Mesothelial cell of epicardium (in vitro differentiated cells): Measurements from ENCODE around the gene ERG. TPM values are rescaled to one million over a fixed set of nuclear protein-coding genes. Genes with fewer than 3 reads are reported as not detected.

ENCODE experiments used
- DNase-seq, 2 experiments: peaks; one replicate each; pipeline ENCODE4 v3.0.0; 2021; ENCODE audit warnings: low spot score in 2 of 2; ENCODE audit not compliant: unreplicated experiment in 2 of 2
- H3K27ac Mint-ChIP-seq: 2 replicates; pipeline ENCODE4 v1.8.0; 2021; ENCODE audit warnings: mixed read lengths
- H3K27me3 Mint-ChIP-seq: 2 replicates; pipeline ENCODE4 v1.8.0; 2021; ENCODE audit warnings: low read depth, mixed read lengths
- H3K36me3 Mint-ChIP-seq: 2 replicates; pipeline ENCODE4 v1.8.0; 2021; ENCODE audit warnings: mixed read lengths
- H3K4me1 Mint-ChIP-seq: 2 replicates; pipeline ENCODE4 v1.8.0; 2021; ENCODE audit warnings: mixed read lengths
- H3K4me3 Mint-ChIP-seq: 2 replicates; pipeline ENCODE4 v1.8.0; 2021; ENCODE audit warnings: mild to moderate bottlenecking, moderate library complexity, mixed read lengths
- H3K9me3 Mint-ChIP-seq: 2 replicates; pipeline ENCODE4 v1.8.0; 2021; ENCODE audit warnings: mixed read lengths
- CTCF ChIP-seq: fragments of 200-600 bp; sonication (generic); IDR thresholded peaks from one replicate; pipeline ENCODE4 v1.5.0; 2021; ENCODE audit warnings: antibody characterized with exemption; ENCODE audit not compliant: unreplicated experiment
- total RNA-seq: library from RNA; stranded (reverse); gene quantifications from 3 replicates; pipeline ENCODE4 v1.2.1, GENCODE V29; 2021

ERG gene
- total RNA-seq, 1 donor from 2014 or later, result 2.5 TPM

DNA sequence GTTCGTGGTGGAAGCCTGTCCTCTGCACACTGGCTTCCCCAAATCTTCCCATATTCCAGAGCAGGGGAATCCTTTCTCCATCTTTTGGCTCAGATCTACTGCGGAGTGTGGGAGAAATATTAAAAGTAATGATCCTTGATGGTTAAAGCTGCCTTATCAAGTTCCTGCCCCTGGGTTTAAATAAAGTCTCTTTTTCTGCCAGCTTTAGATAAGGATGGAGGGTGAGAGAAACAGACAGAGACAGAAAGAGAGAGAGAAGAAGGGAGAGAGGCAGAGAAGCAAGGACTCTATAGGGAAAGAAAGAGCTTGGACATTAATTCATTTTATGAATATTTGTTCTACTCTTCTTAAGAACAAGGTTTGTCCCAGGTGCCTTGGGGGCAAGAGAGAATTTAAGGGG lies 143.5 kb downstream of the ERG start:
- peaks cover 18% of the 10 kb centered on the region for H3K4me1 Mint-ChIP-seq
- no peak for TF ChIP-seq CTCF
- H3K9me3 Mint-ChIP-seq, result no peaks in the 10 kb centered on the region
- peaks cover 28% of the 10 kb centered on the region for H3K27me3 Mint-ChIP-seq
- DNase-seq, result no peak
- no peaks in the 10 kb centered on the region for H3K36me3 Mint-ChIP-seq
- H3K4me3 Mint-ChIP-seq, result no peak overlapping the region
- no peak overlapping the region for H3K27ac Mint-ChIP-seq

DNA sequence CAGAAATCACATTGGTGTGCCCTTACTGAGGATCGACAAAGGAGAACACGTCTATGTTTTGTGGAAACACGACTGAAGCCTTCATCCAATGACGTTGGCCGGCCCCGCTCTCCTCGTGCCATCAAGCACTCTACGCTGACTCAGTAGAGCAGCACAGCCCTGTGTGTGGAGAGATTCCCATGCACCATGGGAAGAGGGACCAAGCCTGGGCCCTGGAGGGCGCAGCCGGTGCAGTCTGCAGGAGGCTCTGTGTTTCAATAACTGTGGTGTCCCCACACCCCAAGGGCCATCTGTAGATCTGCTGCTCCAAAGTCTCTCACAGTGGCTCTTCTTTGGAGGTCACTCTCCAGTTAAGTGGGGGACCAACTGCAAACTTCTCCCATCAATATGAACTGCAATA lies 144.0 kb downstream of the ERG start:
- H3K36me3 Mint-ChIP-seq, result no peaks in the 10 kb centered on the region
- DNase-seq, result no peak
- no peak overlapping the region for H3K27ac Mint-ChIP-seq
- no peak overlapping the region for H3K4me3 Mint-ChIP-seq
- no peak for TF ChIP-seq CTCF
- no peaks in the 10 kb centered on the region for H3K9me3 Mint-ChIP-seq
- H3K27me3 Mint-ChIP-seq, result peaks cover 25% of the 10 kb centered on the region
- peaks cover 22% of the 10 kb centered on the region for H3K4me1 Mint-ChIP-seq

GRCh38 chr21:38352536-38353219 lies 145.6 kb downstream of the ERG start:
- H3K9me3 Mint-ChIP-seq, result no peaks in the 10 kb centered on the region
- H3K4me1 Mint-ChIP-seq, result peaks cover 30% of the 10 kb centered on the region
- TF ChIP-seq CTCF, result peak; percentile 63
- no peak overlapping the region for H3K27ac Mint-ChIP-seq
- DNase-seq, result peak in 1 of 2 experiments; percentile 72
- H3K27me3 Mint-ChIP-seq, result peaks cover 20% of the 10 kb centered on the region
- H3K4me3 Mint-ChIP-seq, result no peak overlapping the region
- no peaks in the 10 kb centered on the region for H3K36me3 Mint-ChIP-seq

DNA sequence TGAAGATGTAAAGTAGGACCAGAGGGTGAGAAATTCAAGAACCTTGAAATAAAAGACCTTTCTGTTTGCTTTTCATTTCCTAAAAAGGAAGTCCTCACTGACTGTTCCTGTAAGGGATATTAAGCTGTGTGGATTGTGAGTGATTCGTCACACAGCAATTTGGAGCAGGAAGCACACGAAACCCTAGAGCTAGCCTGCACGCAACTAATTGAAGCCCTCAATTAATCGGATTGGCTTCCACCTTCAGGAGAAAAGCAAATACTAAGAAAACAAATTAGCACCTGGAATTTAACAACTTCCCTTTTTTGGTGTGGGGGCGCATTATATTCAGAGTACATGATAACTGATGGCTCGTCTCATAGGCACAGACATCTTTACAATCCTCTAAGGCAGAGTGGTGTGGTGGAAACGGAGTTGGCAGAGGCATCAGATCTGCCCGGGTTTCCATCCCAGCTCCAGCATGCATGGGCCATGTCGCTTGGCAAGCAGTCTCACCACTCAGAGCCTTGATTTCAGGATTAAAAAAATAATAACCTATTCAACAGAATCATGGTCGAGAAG lies 146.2 kb downstream of the ERG start:
- Mint-ChIP-seq H3K4me3 (no peak overlapping the region), H3K9me3 (no peaks in the 10 kb centered on the region), H3K4me1 (peaks cover 30% of the 10 kb centered on the region), H3K27me3 (peaks cover 22% of the 10 kb centered on the region), H3K27ac (no peak overlapping the region), H3K36me3 (no peaks in the 10 kb centered on the region)
- DNase-seq, result no peak
- TF ChIP-seq CTCF, result no peak

DNA sequence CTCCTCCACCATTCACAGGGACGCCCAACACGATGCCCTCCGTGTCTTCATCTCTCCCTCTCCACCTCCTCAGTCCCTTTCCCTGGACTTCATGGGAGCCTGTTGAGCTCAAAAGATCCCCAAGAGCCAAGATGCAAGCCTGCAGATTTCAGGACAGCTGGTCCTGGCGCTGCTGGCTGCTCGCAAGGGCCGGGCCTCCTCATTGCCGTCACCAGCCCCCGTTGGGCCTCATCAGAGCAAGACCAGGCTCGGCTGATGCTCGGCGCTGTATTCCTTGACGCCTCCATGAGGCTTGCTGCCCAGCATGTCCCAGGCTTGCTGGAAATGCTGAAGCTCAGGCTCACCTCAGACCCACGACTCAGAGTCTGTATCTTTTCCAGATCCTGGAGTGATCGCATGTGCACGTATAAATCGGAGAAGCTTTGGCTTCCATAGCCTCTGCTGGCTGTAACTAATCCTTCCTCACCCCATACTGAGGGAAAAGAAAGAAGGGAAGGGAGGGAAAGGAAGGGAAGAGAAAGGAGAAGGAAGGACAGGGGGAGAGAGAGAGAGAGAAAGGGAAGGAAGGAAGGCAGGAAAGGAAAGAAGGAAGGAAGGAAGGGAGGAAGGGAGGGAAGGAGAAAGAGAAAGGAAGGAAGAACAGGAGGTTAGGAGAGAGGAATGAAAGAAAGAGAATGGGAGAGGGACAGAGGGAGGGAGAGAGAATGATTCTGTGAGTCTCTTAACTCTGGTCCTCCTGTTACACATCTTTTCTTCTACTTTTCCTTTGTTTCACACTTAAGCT lies 146.9 kb downstream of the ERG start:
- Mint-ChIP-seq H3K36me3 (no peaks in the 10 kb centered on the region), H3K9me3 (no peaks in the 10 kb centered on the region), H3K27me3 (peaks cover 24% of the 10 kb centered on the region), H3K4me3 (no peak overlapping the region), H3K27ac (no peak overlapping the region), H3K4me1 (peaks cover 30% of the 10 kb centered on the region)
- TF ChIP-seq CTCF, result no peak
- no peak for DNase-seq
